ENCODE measurements around the gene TPM4.
"Not testable (repeated sequence)": the region's sequence is repeated elsewhere in the genome, so short reads cannot be mapped to it uniquely, and the experiment has no call there.

The TPM4 gene

DNA sequence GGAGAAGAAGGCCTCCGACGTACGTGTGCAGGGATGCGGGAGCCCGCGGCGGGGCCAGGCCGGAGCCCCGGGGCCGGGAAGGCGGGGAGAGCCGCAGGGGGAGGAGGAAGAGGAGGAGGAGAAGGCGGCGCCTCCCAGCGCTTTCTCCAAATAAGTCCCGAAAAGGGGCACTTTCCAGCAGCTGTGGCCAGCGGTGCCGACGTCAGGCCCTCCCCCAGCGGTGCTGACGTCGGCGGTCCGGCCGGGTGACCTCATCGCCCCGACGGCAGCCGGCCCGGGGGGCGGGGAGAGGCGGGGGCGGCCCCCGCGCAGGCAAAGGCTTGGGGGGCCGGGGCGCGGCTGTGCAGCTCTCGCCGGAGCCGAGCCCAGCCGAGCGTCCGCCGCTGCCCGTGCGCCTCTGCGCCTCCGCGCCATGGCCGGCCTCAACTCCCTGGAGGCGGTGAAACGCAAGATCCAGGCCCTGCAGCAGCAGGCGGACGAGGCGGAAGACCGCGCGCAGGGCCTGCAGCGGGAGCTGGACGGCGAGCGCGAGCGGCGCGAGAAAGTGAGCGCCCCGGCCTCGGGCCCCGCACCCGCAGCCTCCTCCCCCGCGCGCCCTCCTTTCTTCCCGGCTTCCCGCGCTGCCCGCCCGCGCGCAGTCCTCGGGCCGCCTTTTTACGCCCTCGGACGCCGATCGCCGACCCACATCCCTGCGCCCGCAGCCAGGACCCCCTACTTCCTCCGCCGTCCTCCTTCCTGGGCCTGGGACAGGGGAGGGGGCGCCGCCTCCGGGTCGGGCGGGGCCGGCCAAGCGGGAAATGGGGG, at the start of gene TPM4:
TPM4 (plus strand) TSS at position 342 of the 804 bp plus-strand sequence; CDS start at position 413, 71 bp downstream.
- H3K36me3 Mint-ChIP-seq = no peaks in the 10 kb centered on the region
- peaks cover 69% of the 10 kb centered on the region for H3K4me1 Mint-ChIP-seq (ENCODE audit: low read depth)
- peak within 1 kb of the TSS; percentile 97 for H3K27ac Mint-ChIP-seq
- no peaks in the 10 kb centered on the region for H3K9me3 Mint-ChIP-seq (ENCODE audit: low read depth)
- H3K27me3 Mint-ChIP-seq = no peaks in the 10 kb centered on the region
- H3K4me3 Mint-ChIP-seq = peak within 1 kb of the TSS; percentile 86

DNA sequence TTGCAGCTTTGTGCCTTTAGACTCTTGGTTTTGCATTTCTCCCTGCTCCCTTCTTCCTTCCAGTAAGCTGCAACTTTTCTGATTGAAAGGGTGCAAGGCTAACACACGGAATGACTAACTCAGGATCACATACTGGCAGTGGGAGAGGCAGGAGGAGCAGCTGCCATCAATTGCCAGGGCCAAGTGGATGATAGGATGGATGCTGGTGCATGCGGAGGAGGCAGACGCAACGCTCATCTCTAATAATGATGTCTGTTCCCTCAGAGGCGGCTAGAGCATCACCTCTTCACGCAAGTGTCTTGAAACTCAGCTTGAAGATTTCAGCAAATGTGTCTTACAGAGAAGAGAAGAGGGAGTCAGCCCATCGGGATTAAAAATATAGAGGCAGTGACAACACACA, 49.5 kb upstream of the TPM4 start:
- Mint-ChIP-seq H3K4me3 (no peak overlapping the region), H3K27me3 (no peaks in the 10 kb centered on the region)

DNA sequence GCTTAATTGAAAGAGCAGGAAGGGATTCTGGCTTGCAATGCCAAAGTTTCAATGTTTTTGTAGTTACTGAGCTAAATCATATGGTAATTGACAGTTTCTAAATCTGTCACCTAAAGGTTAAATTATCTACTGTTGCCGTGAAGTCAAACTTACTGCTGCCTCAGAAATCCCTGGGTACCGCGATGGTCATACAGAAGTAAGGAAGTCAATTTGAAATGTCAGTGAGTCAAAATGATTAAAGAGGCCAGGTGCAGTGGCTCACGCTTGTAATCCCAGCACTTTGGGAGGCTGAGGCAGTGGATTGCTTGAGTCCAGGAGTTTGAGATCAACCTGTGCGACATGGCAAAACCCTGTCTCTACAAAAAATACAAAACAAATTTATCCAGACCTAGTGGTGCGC, 48.8 kb upstream of the TPM4 start:
- H3K4me1 Mint-ChIP-seq (ENCODE audit: low read depth) = no peaks in the 10 kb centered on the region
- no peak overlapping the region for H3K27ac Mint-ChIP-seq
- H3K36me3 Mint-ChIP-seq = no peaks in the 10 kb centered on the region
- no peak overlapping the region for H3K4me3 Mint-ChIP-seq
- H3K9me3 Mint-ChIP-seq (ENCODE audit: low read depth) = no peaks in the 10 kb centered on the region
- no peaks in the 10 kb centered on the region for H3K27me3 Mint-ChIP-seq

More for the DNA sequence above, 49.5 kb upstream of the TPM4 start:
- H3K9me3 Mint-ChIP-seq (ENCODE audit: low read depth) = no peaks in the 10 kb centered on the region
- no peaks in the 10 kb centered on the region for H3K4me1 Mint-ChIP-seq (ENCODE audit: low read depth)
- H3K27ac Mint-ChIP-seq = no peak overlapping the region
- no peaks in the 10 kb centered on the region for H3K36me3 Mint-ChIP-seq

DNA sequence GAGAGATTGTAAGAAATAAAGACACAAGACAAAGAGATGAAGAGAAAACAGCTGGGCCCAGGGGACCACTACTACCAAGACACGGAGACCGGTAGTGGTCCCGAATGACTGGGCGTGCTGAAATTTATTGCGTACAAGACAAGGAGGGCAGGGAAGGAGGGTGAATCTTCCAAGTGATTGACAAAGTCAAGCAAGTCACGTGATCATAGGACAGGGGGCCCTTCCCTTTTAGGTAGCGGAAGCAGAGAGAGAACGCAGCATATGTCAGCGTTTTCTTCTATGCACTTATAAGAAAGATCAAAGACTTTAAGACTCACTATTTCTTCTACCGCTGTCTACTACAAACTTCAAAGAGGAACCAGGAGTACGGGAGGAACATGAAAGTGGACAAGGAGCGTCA, 46.1 kb upstream of the TPM4 start:
- H3K27me3 Mint-ChIP-seq; H3K4me1 Mint-ChIP-seq (ENCODE audit: low read depth); H3K36me3 Mint-ChIP-seq; H3K4me3 Mint-ChIP-seq; H3K27ac Mint-ChIP-seq; H3K9me3 Mint-ChIP-seq (ENCODE audit: low read depth): not testable (repeated sequence)

DNA sequence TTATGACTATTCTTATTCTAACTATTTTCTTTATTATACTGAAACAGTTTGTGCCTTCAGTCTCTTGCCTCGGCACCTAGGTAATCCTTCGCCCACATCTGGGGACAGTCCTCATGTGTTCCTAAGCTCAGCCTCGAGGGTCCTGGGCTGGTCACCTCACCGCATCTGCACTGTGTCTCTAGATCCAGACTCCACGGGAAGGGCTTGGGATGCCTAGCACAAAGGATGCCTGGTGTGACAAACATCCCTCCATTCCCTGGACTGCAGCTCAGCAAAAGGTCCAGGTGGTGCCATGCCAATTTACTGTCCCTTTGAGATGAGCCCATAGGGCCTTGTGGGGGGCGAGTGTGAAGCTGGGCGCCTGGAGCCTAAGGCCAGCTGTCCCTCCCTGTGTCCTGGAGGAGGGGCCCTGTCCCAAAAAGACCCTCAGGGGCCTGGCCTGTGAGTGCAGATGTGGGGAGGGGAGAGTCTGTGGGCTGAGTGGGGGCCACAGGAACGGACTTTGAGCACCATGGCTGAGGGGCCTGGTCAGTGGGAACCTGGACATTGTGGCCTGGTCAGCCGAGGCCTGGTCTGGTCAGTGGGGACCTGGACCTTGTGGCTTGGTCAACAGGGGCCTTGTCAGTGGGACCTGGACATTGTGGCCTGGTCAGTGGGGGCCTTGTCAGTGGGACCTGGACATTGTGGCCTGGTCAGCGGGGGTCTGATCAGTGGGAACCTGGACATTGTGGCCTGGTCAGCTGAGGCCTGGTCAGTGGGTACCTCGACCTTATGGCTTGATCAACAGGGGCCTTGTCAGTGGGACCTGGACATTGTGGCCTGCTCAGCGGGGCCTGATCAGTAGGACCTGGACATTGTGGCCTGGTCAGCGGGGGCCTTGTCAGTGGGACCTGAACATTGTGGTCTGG, 45.1 kb upstream of the TPM4 start:
- Mint-ChIP-seq H3K4me1 (ENCODE audit: low read depth) (no peaks in the 10 kb centered on the region), H3K36me3 (no peaks in the 10 kb centered on the region), H3K4me3 (no peak overlapping the region), H3K27me3 (no peaks in the 10 kb centered on the region), H3K9me3 (ENCODE audit: low read depth) (no peaks in the 10 kb centered on the region), H3K27ac (no peak overlapping the region)

DNA sequence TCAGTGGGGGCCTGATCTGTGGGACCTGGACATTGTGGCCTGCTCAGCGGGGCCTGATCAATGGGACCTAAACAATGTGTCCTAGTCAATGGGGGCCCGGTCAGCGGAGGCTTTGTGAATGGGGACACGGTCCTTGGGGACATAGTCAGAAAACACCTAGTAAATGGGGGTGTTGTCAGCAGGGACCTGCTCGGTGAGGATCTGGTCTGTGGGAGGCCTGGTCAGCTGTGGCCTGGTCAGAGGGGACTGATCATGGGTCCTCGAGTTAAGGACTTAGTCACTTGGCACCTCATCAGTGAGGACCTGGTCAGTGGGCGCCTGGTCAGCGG, 44.5 kb upstream of the TPM4 start:
- no peaks in the 10 kb centered on the region for H3K9me3 Mint-ChIP-seq (ENCODE audit: low read depth)
- no peak overlapping the region for H3K4me3 Mint-ChIP-seq

DNA sequence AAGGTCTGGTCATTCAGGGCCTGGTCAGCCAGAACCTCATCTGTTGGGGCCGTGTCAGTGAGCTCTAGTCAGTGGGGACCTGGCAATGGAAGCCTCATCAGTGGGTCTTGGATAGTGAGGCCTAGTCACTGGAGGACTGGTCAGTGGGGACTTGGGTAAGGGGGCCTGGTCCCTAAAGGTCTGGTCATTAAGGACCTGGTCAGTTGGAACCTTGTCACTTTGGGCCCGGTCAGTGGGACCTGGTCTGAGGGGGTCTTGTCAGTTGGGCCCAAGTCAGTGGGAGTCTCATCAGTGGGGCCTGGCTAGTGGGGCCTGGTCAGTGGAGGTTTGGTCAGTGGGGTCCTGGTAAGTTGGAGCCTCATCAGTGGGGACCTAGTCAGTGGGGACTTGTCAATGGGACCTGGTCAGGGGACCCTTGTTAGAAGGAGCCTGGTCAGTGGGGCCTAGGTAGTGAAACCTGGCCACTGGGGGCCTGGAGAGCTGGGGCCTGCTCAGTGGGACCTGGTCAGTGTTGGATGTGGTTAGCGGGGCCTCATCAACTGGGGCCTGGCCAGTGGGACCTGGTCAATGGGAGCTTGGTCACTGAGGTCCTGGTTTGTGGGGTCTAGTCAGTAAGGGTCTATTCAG, 43.7 kb upstream of the TPM4 start:
- Mint-ChIP-seq H3K9me3 (ENCODE audit: low read depth) (no peaks in the 10 kb centered on the region), H3K27ac (no peak overlapping the region), H3K27me3 (no peaks in the 10 kb centered on the region), H3K4me1 (ENCODE audit: low read depth) (no peaks in the 10 kb centered on the region), H3K36me3 (no peaks in the 10 kb centered on the region), H3K4me3 (no peak overlapping the region)

More for the DNA sequence above, 44.5 kb upstream of the TPM4 start:
- H3K36me3 Mint-ChIP-seq = no peaks in the 10 kb centered on the region
- no peak overlapping the region for H3K27ac Mint-ChIP-seq
- H3K27me3 Mint-ChIP-seq = no peaks in the 10 kb centered on the region
- H3K4me1 Mint-ChIP-seq (ENCODE audit: low read depth) = no peaks in the 10 kb centered on the region

DNA sequence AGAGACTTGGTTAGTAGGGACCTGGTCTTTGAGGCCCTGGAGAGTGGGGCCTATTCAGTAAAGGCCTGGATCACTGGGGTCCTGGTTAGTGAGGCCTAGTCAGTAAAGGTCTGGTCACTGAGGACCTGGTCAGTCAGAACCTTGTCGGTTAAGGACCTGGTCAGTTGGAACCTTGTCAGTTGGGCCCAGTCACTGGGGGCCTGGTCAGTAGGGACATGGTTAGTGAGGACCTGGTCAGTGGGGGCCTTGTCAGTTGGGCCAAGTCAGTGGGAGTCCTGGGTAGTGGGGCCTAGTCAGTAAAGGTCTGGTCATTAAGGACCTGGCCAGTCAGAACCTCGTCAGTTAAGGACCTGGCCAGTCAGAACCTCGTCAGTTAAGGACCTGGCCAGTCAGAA, 43.2 kb upstream of the TPM4 start:
- Mint-ChIP-seq H3K36me3 (no peaks in the 10 kb centered on the region), H3K4me1 (ENCODE audit: low read depth) (no peaks in the 10 kb centered on the region), H3K27ac (no peak overlapping the region), H3K4me3 (no peak overlapping the region), H3K9me3 (ENCODE audit: low read depth) (no peaks in the 10 kb centered on the region), H3K27me3 (no peaks in the 10 kb centered on the region)

DNA sequence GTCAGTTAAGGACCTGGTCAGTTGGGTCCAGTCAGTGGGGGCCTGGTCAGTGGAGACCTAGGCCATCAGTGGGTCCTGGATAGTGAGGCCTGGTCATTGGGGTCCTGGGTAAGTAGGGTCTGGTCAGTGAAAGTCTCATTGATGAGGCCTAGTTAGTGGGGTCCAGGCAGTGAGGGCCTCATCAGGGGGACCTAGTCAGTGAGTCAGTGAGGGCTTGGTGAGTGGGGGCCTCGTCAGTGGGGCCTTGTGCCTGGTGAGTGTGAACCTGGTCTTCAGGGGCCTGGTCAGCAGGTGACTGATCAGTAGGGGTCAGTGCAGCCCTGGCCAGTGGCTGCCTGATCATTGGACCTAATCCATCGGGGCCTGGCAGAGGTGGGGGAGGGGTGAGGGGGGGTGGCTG, 42.6 kb upstream of the TPM4 start:
- no peak overlapping the region for H3K27ac Mint-ChIP-seq
- no peaks in the 10 kb centered on the region for H3K27me3 Mint-ChIP-seq
- no peak overlapping the region for H3K4me3 Mint-ChIP-seq
- no peaks in the 10 kb centered on the region for H3K9me3 Mint-ChIP-seq (ENCODE audit: low read depth)
- H3K36me3 Mint-ChIP-seq = no peaks in the 10 kb centered on the region
- no peaks in the 10 kb centered on the region for H3K4me1 Mint-ChIP-seq (ENCODE audit: low read depth)

DNA sequence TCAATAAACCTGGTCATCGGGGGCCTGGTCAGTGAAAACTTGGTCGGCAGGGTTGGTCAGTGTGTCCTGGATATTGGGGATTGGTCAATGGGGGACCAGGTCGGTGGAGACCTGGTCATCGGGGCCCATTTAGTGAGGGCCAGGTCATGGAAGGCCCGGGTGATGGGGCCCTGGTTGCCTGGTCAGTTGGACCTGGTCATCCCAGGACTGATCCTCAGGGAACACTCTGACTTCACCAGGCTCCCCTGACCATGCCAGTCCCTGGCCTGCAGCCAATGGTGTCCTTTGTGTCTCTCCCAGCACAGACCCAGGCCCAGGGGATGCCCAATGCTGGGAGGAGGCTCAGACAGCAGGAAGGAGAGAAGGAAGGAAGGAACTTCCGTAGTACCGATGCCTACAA, 42.1 kb upstream of the TPM4 start:
- Mint-ChIP-seq H3K4me1 (ENCODE audit: low read depth) (no peaks in the 10 kb centered on the region), H3K27me3 (no peaks in the 10 kb centered on the region), H3K4me3 (no peak overlapping the region), H3K36me3 (no peaks in the 10 kb centered on the region), H3K27ac (no peak overlapping the region), H3K9me3 (ENCODE audit: low read depth) (no peaks in the 10 kb centered on the region)

DNA sequence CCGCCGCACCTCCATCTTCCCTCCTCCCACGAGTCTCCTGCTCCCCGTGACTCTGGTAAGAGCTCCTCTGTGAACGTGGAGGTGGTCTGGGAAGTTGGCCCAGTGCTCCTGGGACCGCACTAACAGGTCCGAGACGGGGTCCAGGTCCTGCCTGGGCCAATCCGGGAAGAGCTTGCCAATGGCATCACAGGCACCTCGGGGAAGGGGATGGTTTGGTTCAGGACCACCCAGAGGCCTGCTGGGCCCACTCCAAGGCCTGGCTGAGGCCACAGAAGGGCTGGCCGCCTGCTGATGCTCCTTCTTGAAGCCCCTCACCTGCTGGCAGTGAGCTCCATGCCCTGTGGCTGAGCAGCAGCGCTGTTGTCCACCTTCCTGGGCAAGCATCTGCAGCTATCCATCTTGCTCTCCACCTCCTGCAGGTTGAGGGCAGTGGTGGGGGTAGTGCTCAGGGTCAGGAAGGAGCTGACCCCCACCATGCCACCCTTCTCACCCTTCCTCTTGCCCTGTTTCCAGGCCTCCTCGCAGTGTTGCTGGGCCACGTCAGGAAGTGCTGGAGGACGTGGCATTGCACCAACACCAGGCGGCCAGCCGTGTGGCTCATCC, 41.2 kb upstream of the TPM4 start:
- H3K4me1 Mint-ChIP-seq (ENCODE audit: low read depth) = peaks cover under 1% of the 10 kb centered on the region
- H3K27me3 Mint-ChIP-seq = no peaks in the 10 kb centered on the region
- no peak overlapping the region for H3K4me3 Mint-ChIP-seq
- H3K9me3 Mint-ChIP-seq (ENCODE audit: low read depth) = no peaks in the 10 kb centered on the region
- no peak overlapping the region for H3K27ac Mint-ChIP-seq
- H3K36me3 Mint-ChIP-seq = no peaks in the 10 kb centered on the region

DNA sequence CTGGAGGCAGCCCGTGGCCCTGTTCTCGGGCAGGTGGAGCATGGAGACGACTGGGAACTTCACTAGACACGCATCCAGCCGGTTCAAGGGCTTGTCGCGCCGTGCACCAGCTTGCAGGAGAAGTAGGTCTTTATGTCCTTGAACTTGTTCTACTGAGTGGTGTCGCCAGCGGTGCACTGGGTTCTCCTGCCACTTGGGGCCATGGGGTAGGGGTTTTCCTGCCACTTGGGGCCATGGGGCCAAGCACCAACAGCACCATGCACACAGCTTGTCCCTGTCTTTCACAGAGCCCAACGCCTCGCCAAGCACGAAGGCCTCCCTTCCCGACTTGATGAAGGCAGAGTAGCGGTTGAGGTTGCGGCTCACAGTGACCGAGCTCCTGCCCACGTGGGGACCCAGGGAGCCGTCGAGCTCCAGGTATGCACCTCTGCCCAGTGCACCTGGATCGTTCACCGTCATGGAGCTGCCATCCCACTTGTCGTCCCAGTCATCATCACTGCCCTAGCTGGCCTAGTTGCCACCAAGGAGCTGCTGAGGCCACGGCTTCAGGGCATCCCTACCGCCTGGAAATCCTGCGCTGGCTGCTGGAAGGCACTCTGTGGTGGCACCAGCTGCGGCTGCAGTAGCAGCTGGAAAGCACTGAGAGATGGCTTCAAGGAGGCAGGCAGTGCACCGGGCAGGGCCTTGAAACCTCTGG, 40.5 kb upstream of the TPM4 start:
- Mint-ChIP-seq H3K27me3 (no peaks in the 10 kb centered on the region), H3K4me3 (no peak overlapping the region), H3K9me3 (ENCODE audit: low read depth) (no peaks in the 10 kb centered on the region), H3K36me3 (no peaks in the 10 kb centered on the region), H3K27ac (no peak overlapping the region), H3K4me1 (ENCODE audit: low read depth) (peaks cover 6% of the 10 kb centered on the region)

DNA sequence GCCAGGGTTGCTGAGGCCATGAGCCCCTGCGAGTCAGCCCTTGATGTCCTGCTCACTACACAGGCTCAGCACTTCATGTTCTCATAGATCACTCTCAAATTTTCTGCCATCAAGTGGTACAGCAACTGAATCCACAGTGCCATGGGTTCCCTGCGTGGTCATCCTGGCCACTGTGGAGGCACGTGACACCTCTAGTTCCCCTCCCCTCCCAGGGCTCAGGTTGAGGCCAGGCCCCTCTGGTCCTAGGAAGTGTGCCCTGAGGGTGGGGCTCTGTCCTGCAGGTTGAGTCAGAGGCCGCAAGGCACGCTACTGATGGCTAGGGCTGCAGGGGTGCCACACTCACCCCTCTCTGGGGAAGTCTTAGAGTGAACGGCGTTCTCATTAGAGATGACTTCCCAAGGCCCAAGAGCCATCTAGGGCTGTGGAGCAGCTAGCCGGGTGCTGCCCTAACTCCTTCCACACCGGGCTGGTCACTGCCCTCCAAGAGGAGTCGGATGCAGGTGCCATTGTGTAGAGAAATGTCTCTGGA, 39.8 kb upstream of the TPM4 start:
- Mint-ChIP-seq H3K4me3 (no peak overlapping the region), H3K36me3 (no peaks in the 10 kb centered on the region), H3K27ac (no peak overlapping the region), H3K27me3 (no peaks in the 10 kb centered on the region), H3K9me3 (ENCODE audit: low read depth) (no peaks in the 10 kb centered on the region), H3K4me1 (ENCODE audit: low read depth) (peaks cover 10% of the 10 kb centered on the region)

DNA sequence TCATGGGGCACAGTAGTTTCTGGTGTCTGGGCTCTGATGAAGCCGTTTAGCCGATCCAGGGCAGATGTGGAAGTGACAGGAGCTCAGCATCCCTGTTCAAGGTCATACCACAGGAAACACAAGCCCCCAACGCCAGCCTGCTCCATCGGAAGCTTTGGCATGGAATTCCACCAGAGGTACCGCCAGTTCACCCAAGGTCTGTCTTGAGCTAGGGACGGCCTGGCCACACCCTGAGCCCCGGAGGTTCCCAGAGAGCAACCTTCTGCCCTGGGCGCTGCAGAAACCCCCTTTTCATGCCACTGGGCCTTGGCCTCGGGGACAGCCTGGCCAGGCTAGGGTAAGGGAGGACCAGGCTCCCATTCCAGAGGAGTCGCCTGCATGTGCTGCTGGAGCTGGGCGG, 39.4 kb upstream of the TPM4 start:
- no peak overlapping the region for H3K4me3 Mint-ChIP-seq
- H3K4me1 Mint-ChIP-seq (ENCODE audit: low read depth) = peaks cover 14% of the 10 kb centered on the region
- no peak overlapping the region for H3K27ac Mint-ChIP-seq
- H3K36me3 Mint-ChIP-seq = no peaks in the 10 kb centered on the region
- H3K27me3 Mint-ChIP-seq = no peaks in the 10 kb centered on the region
- no peaks in the 10 kb centered on the region for H3K9me3 Mint-ChIP-seq (ENCODE audit: low read depth)

All from activated naive CD8-positive, alpha-beta T cell (primary cell).